ENCODE results near the gene BRSK2.

DNA sequence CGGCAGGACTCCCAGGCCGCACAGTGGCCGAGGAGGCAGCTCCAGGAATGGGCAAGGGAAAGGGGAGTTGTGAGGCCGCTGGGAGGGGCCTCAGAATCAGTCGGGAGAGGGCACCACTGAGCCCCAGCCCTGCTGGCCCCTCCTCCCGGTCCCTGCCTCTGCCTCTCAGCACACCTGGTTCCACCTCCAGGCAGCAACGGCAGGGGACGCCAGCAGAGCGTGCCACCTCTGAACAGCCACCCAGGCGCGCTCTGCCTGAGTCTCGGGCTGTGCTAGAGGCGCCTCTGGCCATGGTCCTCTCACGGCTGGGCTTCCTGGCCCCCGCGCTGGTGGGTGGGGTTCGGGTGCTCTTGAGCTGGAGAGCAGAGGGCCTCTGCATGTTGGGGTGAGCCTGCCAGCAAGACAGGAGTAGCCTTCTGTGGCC lies 63.9 kb downstream of the BRSK2 start:
- TF ChIP-seq SMC3 (conservative IDR thresholded peaks at IDR 0.05; ENCODE audit: insufficient read depth, low read depth, low read length) (no peak; the same call in 1 of the 2 replicates), YY1 (IDR thresholded peaks at IDR 0.05; ENCODE audit: borderline replicate concordance in 1 of 3, control insufficient read depth in 1 of 3, extremely low read depth in 1 of 3, insufficient read depth in 3 of 3, insufficient read length in 1 of 3, insufficient replicate concordance in 2 of 3, low read depth in 1 of 3, low read length in 2 of 3) (no peak), TGIF2 (CRISPR knock-in tag; IDR thresholded peaks at IDR 0.05) (no peak), TEAD2 (tag; IDR thresholded peaks at IDR 0.05) (no peak), POLR2A (conservative IDR thresholded peaks at IDR 0.05) (no peak)
- TF ChIP-seq, protein P1, sequence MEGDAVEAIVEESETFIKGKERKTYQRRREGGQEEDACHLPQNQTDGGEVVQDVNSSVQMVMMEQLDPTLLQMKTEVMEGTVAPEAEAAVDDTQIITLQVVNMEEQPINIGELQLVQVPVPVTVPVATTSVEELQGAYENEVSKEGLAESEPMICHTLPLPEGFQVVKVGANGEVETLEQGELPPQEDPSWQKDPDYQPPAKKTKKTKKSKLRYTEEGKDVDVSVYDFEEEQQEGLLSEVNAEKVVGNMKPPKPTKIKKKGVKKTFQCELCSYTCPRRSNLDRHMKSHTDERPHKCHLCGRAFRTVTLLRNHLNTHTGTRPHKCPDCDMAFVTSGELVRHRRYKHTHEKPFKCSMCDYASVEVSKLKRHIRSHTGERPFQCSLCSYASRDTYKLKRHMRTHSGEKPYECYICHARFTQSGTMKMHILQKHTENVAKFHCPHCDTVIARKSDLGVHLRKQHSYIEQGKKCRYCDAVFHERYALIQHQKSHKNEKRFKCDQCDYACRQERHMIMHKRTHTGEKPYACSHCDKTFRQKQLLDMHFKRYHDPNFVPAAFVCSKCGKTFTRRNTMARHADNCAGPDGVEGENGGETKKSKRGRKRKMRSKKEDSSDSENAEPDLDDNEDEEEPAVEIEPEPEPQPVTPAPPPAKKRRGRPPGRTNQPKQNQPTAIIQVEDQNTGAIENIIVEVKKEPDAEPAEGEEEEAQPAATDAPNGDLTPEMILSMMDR (IDR thresholded peaks at IDR 0.05 in 2 of 3, conservative IDR thresholded peaks at IDR 0.05 in 1 of 3; ENCODE audit: insufficient read depth in 2 of 3, low read depth in 1 of 3, low read length in 3 of 3) = peak; percentile 54 to 81 (median 60)
- TF ChIP-seq, protein P2, sequence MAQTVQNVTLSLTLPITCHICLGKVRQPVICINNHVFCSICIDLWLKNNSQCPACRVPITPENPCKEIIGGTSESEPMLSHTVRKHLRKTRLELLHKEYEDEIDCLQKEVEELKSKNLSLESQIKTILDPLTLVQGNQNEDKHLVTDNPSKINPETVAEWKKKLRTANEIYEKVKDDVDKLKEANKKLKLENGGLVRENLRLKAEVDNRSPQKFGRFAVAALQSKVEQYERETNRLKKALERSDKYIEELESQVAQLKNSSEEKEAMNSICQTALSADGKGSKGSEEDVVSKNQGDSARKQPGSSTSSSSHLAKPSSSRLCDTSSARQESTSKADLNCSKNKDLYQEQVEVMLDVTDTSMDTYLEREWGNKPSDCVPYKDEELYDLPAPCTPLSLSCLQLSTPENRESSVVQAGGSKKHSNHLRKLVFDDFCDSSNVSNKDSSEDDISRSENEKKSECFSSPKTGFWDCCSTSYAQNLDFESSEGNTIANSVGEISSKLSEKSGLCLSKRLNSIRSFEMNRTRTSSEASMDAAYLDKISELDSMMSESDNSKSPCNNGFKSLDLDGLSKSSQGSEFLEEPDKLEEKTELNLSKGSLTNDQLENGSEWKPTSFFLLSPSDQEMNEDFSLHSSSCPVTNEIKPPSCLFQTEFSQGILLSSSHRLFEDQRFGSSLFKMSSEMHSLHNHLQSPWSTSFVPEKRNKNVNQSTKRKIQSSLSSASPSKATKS (CRISPR knock-in tag; IDR thresholded peaks at IDR 0.05) = no peak

Data from K562 (cell line).